Ramos (cell line): ENCODE measurements around the gene EXOC6B.

Experiments used
- in situ Hi-C: fragments of 300-500 bp; cut with MboI; formaldehyde crosslinking; loops from one replicate; pipeline ENCODE4 v1.14.3; 2022; ENCODE audit warnings: low sequenced_read_pairs; ENCODE audit not compliant: unreplicated experiment

The EXOC6B gene

DNA sequence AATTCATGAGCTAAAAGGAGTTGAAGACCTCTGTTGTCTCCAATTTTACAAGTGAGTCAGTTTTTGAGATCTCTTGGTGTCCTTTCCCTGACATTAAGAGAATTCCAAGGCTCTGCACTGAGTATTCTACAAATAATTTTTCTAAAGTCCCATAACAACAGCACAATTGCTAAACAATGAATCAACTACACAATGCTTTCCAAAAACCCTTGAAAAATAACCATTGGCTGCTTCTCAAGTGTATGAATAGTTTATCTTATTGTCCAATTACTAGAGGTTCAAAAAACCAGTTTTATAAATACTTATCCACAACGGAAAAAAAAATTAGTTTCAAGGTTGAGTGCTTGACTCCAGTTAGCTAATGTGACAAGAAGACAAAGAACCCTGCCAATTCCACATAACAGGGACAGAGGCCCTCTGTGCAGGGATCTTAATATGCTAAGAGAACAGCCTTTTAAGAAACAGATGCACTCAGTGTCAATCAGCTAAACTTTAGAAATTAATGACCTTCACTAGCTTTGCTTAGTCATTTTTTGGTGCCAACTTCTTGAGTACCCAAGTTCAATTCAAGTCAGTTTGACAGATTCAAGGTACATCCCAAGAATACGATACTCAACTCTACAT, 411.6 kb downstream of the EXOC6B start:
- in situ Hi-C loops, result no loop called here

DNA sequence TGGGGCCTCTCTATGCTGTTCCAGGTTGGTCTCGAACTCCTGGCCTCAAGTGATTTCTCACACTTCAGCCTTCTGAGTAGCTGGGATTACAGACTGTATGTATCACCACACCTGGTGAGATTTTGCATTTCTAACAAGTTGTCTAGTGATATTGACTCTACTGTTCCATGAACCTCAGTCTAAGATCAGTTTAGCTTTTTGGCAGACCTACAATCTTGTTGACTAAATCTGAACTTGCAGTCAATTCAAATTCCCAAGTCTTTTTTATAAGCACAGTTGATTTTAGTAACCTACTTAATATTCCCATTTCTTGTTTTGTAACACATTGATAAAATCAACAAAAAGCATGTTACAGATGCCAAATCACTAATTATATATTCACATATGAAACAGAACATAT, 412.1 kb downstream of the EXOC6B start:
- in situ Hi-C loops, result no loop called here

DNA sequence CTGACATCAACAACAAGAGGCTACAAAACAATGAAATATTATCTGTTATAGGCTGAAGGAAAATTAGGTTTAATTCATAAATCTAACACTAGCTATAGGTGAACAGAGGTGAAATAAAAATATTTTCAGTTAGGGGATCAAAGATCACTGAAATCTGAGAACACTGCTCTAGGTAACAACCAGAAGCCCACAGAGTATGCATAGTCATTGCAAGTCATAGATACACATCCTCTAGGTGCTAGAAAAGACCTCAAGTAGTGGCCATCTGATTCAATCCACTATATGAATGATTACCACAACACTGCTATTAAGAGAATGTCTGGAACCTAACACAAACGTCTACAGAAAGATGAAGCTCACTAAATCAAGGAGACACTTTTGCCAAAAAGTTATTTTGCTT, 413.6 kb downstream of the EXOC6B start:
- in situ Hi-C loops, result no loop called here

DNA sequence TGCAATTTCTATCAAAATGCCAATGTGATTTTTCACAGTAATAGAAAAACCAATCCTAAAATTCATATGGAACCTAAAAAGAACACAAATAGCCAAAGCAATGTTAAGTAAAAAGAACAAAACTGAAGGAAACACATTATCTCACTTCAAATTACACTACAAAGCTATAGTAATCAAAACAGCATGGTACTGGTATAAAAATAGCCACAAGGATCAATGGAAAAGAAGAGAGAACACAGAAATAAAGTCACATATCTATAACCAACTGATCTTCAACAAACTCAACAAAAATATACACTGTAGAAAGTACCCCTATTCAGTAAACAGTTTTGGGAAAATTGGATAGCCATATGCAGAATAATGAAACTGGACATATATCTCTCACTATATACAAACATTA, 426.0 kb downstream of the EXOC6B start:
- in situ Hi-C loops, result no loop called here

DNA sequence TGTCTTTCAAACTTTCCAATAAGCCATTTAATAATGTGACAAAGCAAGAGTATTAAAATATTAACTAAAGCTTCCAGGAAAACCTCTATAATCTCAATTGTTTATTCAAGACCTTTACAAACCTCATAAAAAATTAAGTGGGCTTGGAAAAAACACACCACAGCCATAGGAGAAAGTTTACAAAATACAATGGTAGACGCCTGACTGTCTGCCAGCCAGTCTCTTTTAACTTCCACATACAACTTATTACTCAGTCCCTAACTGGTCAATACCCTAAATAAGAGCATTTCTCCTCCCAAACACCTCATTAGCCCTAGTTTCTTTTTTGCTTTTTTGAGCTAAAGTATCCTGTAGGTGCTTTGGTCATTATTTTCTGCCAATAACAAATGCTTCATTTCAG, 430.7 kb downstream of the EXOC6B start:
- in situ Hi-C loops, result no loop called here

DNA sequence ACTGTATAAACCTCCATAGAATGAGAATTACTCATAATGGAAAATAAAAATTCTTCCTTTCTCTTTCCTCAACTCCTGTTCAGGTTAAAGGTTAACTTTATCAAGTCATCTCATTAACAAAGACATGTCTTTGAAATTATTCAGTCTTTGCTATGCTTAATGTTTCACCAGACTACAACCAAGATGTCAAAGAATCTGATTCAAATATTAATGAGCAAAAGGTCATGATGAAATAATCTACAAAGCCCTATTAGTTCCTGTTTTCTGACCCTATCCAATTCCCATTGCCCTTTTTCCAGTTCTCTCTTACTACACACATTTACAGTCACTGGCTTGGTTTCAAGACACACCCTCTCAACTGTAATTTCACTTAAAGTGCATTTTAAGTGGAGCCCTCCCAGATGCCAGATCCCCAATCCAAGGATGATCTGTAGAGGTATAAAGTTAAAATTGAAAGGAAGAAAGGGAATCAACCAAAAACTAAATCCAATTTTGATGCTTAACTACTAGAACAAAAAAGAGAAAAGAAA, 431.2 kb downstream of the EXOC6B start:
- in situ Hi-C loops, result no loop called here

DNA sequence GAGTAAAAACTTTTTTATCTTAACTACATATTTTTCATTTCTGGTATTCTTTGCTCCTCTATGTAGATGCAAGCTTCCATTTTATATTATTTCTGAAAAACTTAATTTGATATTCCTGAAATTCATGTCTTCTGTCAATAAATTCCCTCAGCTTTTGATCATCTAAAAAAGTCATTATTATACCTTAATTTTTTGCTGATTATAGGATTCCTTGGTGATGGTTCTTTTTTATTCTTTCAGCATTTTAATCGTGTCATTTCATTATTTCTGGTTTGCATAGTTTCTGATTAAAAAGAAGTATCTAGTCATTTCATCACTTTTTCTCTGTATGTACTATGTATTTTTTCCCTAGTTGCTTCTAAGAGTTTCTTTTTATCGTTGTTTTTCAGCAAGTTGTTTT, 436.4 kb downstream of the EXOC6B start:
- in situ Hi-C loops, result no loop called here

DNA sequence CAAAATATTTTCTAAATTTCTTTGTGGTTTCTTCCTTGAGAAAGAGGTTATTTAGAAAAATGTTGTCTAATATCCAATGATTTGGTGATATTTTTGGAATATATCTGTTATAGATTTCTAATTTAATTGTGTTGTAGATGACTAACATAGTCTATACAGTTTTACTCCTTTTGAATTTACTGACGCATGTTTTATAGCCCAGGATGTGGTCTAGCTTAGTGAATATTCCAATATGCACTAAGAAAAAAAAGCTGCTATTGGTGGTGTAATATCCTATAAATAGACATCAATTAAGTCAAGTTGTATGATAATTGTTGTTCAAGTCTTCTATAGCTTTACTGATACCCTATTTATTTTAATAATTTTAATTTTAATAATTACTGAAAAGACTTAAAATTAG, 437.6 kb downstream of the EXOC6B start:
- in situ Hi-C loops, result no loop called here

DNA sequence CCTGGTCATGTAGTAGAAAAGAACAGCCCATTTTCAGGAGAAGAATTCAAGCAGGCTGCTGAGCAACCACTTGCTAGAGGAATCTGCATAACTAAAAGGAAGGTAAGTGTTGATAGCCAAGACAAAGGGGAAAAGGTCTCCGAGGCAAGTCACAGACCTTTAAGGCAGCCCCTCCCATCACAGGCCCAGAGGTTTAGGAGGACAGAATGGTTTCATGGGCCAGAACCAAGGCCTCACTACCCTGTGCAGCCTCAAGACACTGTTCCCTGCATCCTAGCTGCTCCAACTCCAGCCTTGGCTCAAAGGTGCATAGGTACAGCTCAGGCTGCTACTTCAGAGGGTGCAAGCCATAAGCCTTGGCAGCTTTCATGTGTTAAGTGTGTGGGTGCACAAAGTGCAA, 439.5 kb downstream of the EXOC6B start:
- in situ Hi-C loops, result no loop called here

DNA sequence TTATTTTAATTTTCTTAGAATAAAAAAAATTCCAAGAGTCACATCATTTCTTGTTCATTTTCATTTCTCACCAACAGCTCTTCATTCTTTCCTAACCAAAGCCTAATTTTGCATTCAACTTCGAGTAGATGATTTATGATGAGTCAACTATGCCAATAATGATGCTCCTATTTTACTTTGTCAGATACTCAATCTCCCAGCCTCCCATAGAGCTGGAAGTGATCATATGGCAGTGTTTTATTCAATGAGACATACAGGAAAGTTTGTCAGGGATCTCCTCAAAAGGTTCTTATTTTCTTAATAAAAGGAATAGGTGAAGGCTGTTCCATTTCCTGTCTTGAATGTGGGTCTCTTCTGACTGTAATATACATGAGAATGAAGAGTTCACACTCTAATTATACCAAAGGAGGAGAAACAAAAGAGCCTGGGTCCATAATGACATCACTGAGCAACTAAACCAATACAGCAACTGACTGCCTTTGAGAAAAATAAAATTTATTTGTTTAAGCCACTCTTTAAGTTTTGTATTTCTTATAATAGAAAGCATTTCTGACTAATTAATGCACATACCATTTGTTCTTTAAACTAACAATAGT, 447.0 kb downstream of the EXOC6B start:
- in situ Hi-C loops, result no loop called here

DNA sequence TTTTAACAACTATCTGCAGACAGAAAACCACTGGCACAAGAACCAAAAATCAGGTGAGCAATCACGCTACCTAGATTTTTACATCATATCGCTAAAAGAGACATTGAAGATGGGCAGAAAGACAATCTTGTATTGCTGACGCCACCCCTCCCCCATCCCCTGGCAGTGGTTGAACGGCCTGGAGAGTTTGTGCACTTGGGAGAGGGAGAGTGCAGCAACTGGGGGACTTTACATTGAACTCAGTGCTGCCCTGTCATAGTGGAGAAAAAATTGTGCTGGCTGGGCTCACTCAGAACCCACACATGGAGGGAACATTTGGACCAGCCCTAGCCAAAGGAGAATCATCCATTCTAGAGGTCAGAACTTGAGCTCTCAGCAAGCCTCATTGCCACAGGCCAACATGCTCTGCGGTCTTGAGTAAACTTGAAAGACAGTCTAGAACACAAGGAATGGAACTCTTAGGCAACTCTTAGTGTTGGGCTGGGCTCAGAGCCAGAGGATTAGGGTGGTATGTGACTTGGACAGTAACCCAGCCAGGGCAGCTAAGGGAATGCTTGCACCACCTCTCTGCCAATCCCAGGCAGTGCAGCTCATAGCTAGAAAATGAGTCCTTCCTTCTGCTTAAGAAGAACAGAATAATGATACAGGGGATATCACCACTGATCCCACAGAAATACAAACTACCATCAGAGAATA, 458.2 kb downstream of the EXOC6B start:
- in situ Hi-C loops, result no loop called here

DNA sequence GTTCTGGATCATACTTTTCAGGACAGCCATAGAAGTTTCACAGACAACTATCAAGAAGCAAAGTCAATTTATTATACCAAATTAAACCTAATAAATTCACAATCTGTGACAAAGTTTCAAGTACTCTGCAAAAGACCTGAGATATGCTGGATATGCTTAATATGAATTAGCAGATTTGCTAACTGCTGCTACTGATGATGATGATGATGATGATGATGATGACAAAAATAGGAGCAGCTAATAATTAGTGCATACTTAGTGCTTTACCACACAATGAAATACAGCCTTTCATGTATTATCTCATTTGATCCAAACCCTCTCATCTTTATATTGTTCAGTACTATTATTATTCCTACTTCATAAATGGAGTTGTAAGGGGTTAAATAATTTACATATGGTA, 462.4 kb downstream of the EXOC6B start:
- in situ Hi-C loops, result no loop called here

DNA sequence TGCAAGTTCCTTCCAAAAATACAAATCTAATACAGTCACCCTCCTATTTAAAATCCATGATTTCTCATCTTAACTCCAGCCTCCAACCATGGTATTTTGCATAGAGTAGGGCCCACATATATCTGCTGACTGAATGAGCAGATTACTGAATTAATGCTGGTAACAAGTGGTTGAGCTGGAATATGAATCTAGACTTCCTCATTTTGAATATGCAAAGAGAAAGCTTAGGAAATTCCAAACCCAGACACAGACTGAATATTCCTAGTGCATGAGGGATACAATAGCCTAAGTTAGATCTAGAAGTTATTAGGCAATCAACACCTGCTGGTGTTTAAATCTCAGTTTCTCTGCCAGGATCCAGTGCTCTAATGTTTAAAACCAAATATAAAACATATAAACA, 463.1 kb downstream of the EXOC6B start:
- in situ Hi-C loops, result no loop called here

DNA sequence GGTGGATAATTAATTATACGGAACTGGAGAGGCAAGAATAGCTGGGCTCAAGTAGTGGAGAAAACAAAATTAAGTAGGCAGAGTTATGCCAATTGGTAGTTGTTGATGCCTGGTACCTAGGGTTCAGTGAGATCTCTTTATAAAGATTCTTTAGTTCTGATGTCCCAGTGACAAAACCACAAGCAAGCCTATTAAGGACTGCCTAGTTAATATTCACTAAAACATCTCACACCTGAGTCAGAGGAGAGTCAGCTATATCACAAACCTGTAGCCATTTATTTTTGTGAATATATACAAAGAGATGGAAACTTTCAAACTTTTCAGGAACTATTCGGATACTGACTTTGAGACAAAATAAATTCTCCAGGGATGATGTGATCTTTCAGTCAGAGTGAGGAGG, 464.3 kb downstream of the EXOC6B start:
- in situ Hi-C loops, result no loop called here

DNA sequence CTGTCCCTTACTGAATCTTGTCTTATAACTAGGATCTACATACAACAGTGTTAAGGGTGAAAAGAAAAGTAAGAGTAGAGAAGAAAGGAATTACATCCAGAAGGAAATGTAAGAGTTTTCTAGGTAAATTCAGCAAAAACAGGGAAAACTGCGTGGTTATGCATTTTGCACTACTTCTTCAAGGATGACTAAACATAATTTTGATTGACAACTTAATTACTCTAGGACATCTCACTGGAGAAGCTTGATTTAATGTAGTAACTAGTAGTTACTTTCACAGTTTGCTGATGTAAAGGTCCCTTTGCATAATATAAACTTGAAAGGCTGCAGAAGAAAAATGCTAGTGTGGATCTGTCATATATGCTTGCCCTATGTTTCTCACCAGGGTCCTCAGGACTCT, 464.8 kb downstream of the EXOC6B start:
- in situ Hi-C loops, result no loop called here

DNA sequence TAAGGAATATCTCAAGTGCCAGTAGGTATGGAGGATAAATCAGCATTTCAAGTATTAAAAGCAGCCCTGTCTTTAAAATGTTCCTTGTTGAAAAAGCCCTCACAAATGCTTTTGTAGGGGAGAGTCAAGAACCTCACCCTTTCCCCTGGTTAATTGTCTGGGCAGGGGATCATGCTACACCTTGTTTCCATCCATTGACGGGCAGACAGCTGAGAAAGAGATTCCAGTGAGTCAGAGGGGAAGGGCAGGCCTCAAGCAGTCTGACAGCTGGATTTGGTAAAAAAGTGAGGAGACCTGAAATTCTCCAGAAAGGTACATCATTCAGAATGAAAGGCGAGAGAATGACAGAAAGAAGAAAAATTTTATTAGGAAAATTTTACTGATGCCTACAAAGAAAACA, 475.0 kb downstream of the EXOC6B start:
- in situ Hi-C loops, result no loop called here

DNA sequence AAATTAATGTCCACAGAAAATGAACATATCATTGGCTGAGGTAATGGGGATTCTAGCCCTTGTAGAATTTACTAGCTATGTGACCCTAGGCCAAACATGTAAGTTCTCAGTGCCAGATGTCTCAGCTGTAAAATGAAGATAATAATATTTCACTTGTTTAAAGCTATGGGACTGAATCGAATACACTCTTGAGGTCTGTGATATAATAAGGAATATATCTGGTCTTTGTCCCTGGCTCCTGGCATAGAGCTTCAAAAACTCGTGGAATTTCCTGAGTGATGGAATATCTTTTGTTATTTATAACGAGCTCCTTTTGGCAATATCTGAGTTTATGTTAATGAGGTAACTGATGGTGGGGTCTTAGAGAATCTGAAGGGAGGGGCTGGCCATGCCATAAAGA, 476.8 kb downstream of the EXOC6B start:
- in situ Hi-C loops, result no loop called here

DNA sequence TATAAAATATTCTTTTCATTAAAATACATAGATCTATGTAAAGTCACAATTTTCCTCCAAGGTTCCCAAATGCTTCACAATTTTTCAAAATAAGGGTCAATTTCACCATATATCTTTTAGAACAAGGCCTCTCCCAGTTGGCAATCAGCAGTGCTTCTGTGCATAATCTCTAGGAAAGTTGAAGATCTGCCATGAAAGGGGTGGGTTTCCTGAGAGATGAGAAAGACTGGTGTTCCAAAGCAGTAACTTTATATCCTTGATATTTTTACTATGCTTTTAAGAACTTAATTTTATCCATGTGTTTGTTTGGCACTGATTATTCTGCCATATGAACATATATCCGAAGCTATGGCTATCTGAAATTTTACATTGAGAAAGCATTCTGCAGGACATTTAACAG, 478.8 kb downstream of the EXOC6B start:
- in situ Hi-C loops, result no loop called here

DNA sequence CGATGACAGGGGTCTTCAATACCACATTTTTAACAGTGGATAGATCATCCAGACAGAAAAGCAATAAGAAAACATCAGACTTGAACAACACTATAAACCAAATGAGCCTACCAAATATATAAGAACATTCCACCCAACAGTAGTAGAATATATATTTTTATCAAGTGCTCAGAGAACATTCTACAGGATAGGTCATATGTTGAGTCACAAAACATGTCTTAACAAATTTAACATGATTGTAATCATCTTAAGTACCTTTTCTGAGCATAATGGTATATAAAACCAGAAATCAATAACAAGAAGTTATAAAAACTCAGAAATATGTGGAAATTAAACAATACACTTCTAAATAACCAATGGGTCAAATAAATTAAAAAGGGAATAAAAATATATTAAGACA, 484.2 kb downstream of the EXOC6B start:
- in situ Hi-C loops, result no loop called here

DNA sequence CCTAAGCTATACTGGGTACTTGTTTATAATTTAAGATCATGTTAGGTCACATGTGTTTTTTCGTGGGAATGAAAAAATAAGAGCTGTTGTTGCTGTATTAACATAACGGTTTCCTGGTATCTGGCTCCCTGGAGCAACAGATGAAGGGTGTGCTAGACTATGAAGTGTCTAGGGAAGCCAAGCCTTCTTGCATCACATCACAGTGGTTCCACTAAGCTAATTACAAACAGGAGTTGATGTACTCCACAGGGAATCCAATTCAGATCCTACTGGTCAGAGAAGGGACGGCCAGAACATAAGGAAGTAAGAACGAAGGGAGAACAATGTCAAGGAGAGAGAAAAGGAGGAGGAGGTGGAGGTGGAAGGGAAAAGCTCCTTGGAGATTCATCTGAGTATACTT, 485.2 kb downstream of the EXOC6B start:
- in situ Hi-C loops, result no loop called here

DNA sequence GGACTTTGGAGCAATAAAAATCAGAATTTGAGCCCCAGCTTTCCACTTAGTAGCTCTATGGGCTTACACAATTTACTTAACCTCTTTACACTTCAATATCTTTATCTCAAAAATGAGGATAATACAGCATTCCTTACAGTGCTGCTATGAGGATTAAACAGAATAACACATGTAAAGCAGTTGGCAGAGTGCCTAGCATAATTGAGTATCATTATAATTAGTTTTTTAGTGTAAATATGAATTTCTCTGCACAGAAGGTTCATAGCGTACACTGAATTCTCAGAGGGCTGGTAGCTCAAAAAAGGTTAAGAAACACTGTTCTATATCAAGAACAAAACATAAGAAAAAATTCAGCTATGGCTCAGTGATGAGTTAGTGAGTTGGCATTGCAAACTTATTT, 487.8 kb downstream of the EXOC6B start:
- in situ Hi-C loops, result no loop called here

DNA sequence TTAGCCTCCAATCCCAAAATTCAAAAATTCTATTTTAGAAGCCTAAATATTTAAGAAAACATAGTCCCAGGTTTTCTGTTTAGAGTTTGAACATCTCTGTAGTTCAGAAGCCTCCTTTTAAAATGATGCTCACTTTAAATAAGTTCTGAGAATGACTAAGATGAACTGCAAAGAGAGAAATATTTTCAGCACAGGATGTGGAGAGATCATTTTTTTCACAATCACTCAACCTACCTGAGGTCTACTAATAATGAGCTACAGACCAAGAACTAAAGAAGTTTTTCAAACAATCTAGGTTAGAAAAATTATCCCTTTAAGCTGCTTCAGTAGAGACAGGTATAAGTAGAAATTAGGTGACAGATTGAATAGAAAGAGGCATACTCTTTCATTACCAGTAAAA, 493.1 kb downstream of the EXOC6B start:
- in situ Hi-C loops, result no loop called here
